Keratinocyte (primary cell): ENCODE measurements around the gene SHROOM3. TPM values are rescaled to one million over a fixed set of nuclear protein-coding genes. Genes with fewer than 3 reads are reported as not detected.

Experiments used
- DNase-seq: peaks from one replicate; pipeline ENCODE4 v3.0.0-alpha.2; 2011; ENCODE audit warnings: low read depth, missing footprints, low spot score
- FAIRE-seq: peaks from 2 replicates; lab custom pipeline; 2011; peaks lifted over from hg19 to GRCh38; lab: Jason Lieb, UNC
- H2AFZ ChIP-seq: 2 replicates; pipeline ENCODE4 v1.6.0; 2012; ENCODE audit warnings: low read length, control low read depth, inconsistent platforms; ENCODE audit not compliant: control insufficient read depth
- H3K27ac ChIP-seq: 2 replicates; pipeline ENCODE4 v1.5.1; 2011; ENCODE audit warnings: low read length; ENCODE audit not compliant: control insufficient read depth, insufficient read depth
- H3K27me3 ChIP-seq: 3 replicates; pipeline ENCODE4 v1.6.0; 2011; ENCODE audit warnings: low read length; ENCODE audit not compliant: control insufficient read depth, insufficient read depth; ENCODE audit errors: extremely low read depth
- H3K36me3 ChIP-seq, 2 experiments: 2 replicates in 1 of 2; 3 replicates in 1 of 2; pipeline ENCODE4 v1.5.1; 2011; ENCODE audit warnings: low read length in 2 of 2, mild to moderate bottlenecking in 1 of 2; ENCODE audit not compliant: control insufficient read depth in 2 of 2, insufficient read depth in 2 of 2; ENCODE audit errors: extremely low read depth in 1 of 2
- H3K4me1 ChIP-seq: 3 replicates; pipeline ENCODE4 v1.5.1; 2011; ENCODE audit warnings: low read length; ENCODE audit not compliant: control insufficient read depth, insufficient read depth; ENCODE audit errors: extremely low read depth
- H3K4me2 ChIP-seq: 3 replicates; pipeline ENCODE4 v1.6.0; 2011; ENCODE audit warnings: low read depth, low read length; ENCODE audit not compliant: control insufficient read depth, insufficient read depth; ENCODE audit errors: extremely low read depth
- H3K4me3 ChIP-seq, 3 experiments: fragments of 200-600 bp in 1 of 3; sonication (generic) in 1 of 3; 2 replicates in 2 of 3; 3 replicates in 1 of 3; pipeline ENCODE4 v1.5.1; 2011 to 2016; ENCODE audit warnings: low read length in 3 of 3, mild to moderate bottlenecking in 3 of 3, control low read depth in 2 of 3, inconsistent platforms in 1 of 3, low read depth in 1 of 3, mixed read lengths in 1 of 3, mixed run types in 1 of 3, moderate library complexity in 1 of 3; ENCODE audit not compliant: control insufficient read depth in 2 of 3, insufficient read depth in 2 of 3; ENCODE audit errors: extremely low read depth in 1 of 3
- H3K79me2 ChIP-seq: 2 replicates; pipeline ENCODE4 v1.6.0; 2012; ENCODE audit warnings: low read length; ENCODE audit not compliant: control insufficient read depth, insufficient read depth
- H3K9ac ChIP-seq: 3 replicates; pipeline ENCODE4 v1.6.0; 2011; ENCODE audit warnings: low read length; ENCODE audit not compliant: control insufficient read depth, insufficient read depth; ENCODE audit errors: extremely low read depth
- H3K9me1 ChIP-seq: 3 replicates; pipeline ENCODE4 v1.6.0; 2011; ENCODE audit warnings: low read length; ENCODE audit not compliant: control insufficient read depth, insufficient read depth; ENCODE audit errors: extremely low read depth
- H3K9me3 ChIP-seq: 2 replicates; pipeline ENCODE4 v1.5.1; 2012; ENCODE audit warnings: low read depth, low read length; ENCODE audit not compliant: control insufficient read depth
- H4K20me1 ChIP-seq: 3 replicates; pipeline ENCODE4 v1.6.0; 2011; ENCODE audit warnings: low read length; ENCODE audit not compliant: control insufficient read depth, insufficient read depth; ENCODE audit errors: extremely low read depth
- EZH2 ChIP-seq: IDR thresholded peaks from one replicate; pipeline ENCODE4 v1.6.1; 2012; ENCODE audit warnings: inconsistent platforms, mild to moderate bottlenecking, low read length, moderate library complexity
- dilution Hi-C: fragments of 300-500 bp; cut with MboI; formaldehyde crosslinking; loops from one replicate; pipeline ENCODE4 v1.7.0; 2020; ENCODE audit warnings: low sequenced_read_pairs; ENCODE audit not compliant: extremely low pct_ligation_motif_present
- polyA plus RNA-seq, 5 experiments: library from polyadenylated mRNA; depleted of rRNA in 3 of 5; stranded (reverse) in 3 of 5; stranded (forward) in 1 of 5; unstranded in 1 of 5; fragments of >200 nt; gene quantifications; 1 replicate in 1 of 5; 2 replicates in 3 of 5; 3 replicates in 1 of 5; pipeline versions ENCODE4 v1.2.1 to v1.2.3, GENCODE V29; 2011 to 2012; ENCODE audit warnings: missing spikeins in 2 of 5, low read depth in 1 of 5, low replicate concordance in 1 of 5
- TF ChIP-seq, protein P1 (sequence below), 3 experiments: IDR thresholded peaks in 1 of 3; conservative IDR thresholded peaks in 1 of 3; optimal IDR thresholded peaks in 1 of 3; 2 replicates in 2 of 3; 3 replicates in 1 of 3; pipeline versions ENCODE3 to v1.5.1; 2011; ENCODE audit warnings: low read length in 3 of 3, mild to moderate bottlenecking in 3 of 3, moderate library complexity in 2 of 3, control low read depth in 1 of 3, inconsistent platforms in 1 of 3; ENCODE audit not compliant: insufficient read depth in 2 of 3; ENCODE audit errors: extremely low read depth in 1 of 3

SHROOM3 gene
- polyA plus RNA-seq, 1 donor (not counting 4 experiments of a cell fraction or from before 2014, with no cell fraction given), result 4.9 TPM

DNA sequence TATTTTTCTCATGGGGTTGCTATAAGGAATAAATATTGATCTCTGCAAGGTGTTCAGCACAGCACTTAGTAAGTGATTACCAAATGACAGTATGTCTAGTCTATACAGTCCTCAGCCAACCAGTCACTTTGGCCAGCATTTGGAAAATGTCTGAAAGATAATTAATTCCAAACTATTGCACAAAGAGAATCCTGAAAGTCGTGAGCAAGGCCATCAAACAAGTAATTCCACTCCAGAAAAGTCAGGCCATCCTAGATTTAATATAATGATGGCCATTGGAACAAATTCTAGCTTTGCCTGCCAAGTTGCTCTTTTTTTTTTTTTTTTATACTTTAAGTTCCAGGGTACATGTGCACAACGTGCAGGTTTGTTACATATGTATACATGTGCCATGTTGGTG is 96.6 kb downstream of the SHROOM3 start:
- dilution Hi-C loops, result no loop called here
- FAIRE-seq, result no peak
- Histone ChIP-seq H3K79me2 (no peaks in the 10 kb centered on the region), H3K4me2 (no peak overlapping the region), H4K20me1 (no peaks in the 10 kb centered on the region), H3K9me1 (no peaks in the 10 kb centered on the region), H3K9me3 (no peaks in the 10 kb centered on the region), H3K4me1 (no peaks in the 10 kb centered on the region), H3K9ac (no peak overlapping the region), H2AFZ (no peak overlapping the region), H3K4me3 (no peak overlapping the region), H3K27ac (no peak overlapping the region), H3K36me3 (no peaks in the 10 kb centered on the region), H3K27me3 (no peaks in the 10 kb centered on the region)
- no peak for DNase-seq
- TF ChIP-seq, protein P1, sequence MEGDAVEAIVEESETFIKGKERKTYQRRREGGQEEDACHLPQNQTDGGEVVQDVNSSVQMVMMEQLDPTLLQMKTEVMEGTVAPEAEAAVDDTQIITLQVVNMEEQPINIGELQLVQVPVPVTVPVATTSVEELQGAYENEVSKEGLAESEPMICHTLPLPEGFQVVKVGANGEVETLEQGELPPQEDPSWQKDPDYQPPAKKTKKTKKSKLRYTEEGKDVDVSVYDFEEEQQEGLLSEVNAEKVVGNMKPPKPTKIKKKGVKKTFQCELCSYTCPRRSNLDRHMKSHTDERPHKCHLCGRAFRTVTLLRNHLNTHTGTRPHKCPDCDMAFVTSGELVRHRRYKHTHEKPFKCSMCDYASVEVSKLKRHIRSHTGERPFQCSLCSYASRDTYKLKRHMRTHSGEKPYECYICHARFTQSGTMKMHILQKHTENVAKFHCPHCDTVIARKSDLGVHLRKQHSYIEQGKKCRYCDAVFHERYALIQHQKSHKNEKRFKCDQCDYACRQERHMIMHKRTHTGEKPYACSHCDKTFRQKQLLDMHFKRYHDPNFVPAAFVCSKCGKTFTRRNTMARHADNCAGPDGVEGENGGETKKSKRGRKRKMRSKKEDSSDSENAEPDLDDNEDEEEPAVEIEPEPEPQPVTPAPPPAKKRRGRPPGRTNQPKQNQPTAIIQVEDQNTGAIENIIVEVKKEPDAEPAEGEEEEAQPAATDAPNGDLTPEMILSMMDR (optimal IDR thresholded peaks at IDR 0.05 in 1 of 3, IDR thresholded peaks at IDR 0.05 in 1 of 3, conservative IDR thresholded peaks at IDR 0.05 in 1 of 3; ENCODE audit: extremely low read depth in 1 of 3, insufficient read depth in 2 of 3, low read length in 3 of 3), result no peak
- no peak for TF ChIP-seq EZH2

DNA sequence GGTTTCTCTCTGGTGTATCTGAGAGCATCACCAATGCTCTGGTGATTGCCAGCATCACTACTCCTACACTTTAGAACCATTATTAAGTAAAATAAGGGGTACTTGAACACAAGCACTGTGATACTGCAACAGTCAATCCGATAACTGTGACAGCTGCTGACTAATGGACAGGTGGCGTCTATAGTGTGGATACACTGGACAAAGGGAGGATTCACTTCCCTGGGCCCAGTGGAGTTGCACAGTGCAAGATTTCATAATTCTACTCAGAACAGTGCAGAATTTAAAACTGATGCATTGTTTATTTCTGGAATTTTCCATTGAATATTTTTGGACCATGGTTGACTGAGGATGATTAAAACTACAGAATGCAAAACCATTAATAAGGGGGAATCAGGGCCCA is 97.8 kb downstream of the SHROOM3 start:
- H3K9ac ChIP-seq, result no peak overlapping the region
- TF ChIP-seq, protein P1 (optimal IDR thresholded peaks at IDR 0.05 in 1 of 3, IDR thresholded peaks at IDR 0.05 in 1 of 3, conservative IDR thresholded peaks at IDR 0.05 in 1 of 3; ENCODE audit: extremely low read depth in 1 of 3, insufficient read depth in 2 of 3, low read length in 3 of 3), result no peak
- TF ChIP-seq EZH2, result no peak
- no peak for DNase-seq
- no peaks in the 10 kb centered on the region for H4K20me1 ChIP-seq
- H3K4me3 ChIP-seq, result no peak overlapping the region
- no peaks in the 10 kb centered on the region for H3K9me3 ChIP-seq
- H3K36me3 ChIP-seq, result no peaks in the 10 kb centered on the region
- no peak overlapping the region for H3K27ac ChIP-seq
- no peak overlapping the region for H2AFZ ChIP-seq
- dilution Hi-C loops, result no loop called here
- H3K79me2 ChIP-seq, result no peaks in the 10 kb centered on the region
- no peak overlapping the region for H3K4me2 ChIP-seq
- no peaks in the 10 kb centered on the region for H3K9me1 ChIP-seq
- no peaks in the 10 kb centered on the region for H3K4me1 ChIP-seq
- no peak for FAIRE-seq
- H3K27me3 ChIP-seq, result no peaks in the 10 kb centered on the region
